Transverse colon (tissue), 3 donors: ENCODE data around the gene VTN.

ENCODE experiments used
- CTCF ChIP-seq, 5 experiments: fragments of 200-600 bp in 3 of 5; fragments of 450-650 bp in 2 of 5; sonication (generic) in 3 of 5; IDR thresholded peaks; 1 replicate in 2 of 5; 2 replicates in 3 of 5; pipeline ENCODE4 v1.5.1; 2016 to 2017; ENCODE audit warnings: antibody characterized with exemption in 5 of 5, inconsistent platforms in 3 of 5, mild to moderate bottlenecking in 2 of 5, moderate library complexity in 1 of 5
- EP300 ChIP-seq: sonication (generic); formaldehyde crosslinking; IDR thresholded peaks from one replicate; pipeline ENCODE4 v1.6.1; 2017; ENCODE audit warnings: antibody characterized with exemption, low read depth
- POLR2A ChIP-seq: fragments of 450-650 bp; IDR thresholded peaks from one replicate; pipeline ENCODE4 v1.6.1; 2016; ENCODE audit warnings: antibody characterized with exemption, mild to moderate bottlenecking, moderate library complexity

- no peak for TF ChIP-seq EP300
- no peak for TF ChIP-seq CTCF (IDR thresholded peaks at IDR 0.05)
- no peak for TF ChIP-seq POLR2A
Measured at GRCh38 chr17:28334666-28335200, 35.4 kb downstream of the VTN start.
